ENCODE data around the gene RAB3IL1.

DNA sequence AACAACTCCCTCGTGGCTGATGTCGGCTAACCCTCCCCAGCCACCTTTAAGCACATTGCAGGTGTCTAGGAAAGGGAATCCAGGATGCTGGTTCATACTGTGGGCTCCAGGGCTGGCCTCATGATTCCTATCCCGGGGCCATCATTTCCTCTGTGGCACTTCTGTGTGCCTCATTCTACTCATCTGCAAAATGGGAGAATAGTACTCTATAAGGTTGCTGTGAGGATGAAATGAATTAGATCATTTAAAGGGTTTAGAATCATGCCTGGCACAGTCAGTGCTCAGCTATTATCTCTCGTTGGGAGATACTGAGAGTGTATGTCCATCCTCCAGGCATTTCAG is 21.7 kb downstream of the RAB3IL1 start:
- TF ChIP-seq, protein P1, sequence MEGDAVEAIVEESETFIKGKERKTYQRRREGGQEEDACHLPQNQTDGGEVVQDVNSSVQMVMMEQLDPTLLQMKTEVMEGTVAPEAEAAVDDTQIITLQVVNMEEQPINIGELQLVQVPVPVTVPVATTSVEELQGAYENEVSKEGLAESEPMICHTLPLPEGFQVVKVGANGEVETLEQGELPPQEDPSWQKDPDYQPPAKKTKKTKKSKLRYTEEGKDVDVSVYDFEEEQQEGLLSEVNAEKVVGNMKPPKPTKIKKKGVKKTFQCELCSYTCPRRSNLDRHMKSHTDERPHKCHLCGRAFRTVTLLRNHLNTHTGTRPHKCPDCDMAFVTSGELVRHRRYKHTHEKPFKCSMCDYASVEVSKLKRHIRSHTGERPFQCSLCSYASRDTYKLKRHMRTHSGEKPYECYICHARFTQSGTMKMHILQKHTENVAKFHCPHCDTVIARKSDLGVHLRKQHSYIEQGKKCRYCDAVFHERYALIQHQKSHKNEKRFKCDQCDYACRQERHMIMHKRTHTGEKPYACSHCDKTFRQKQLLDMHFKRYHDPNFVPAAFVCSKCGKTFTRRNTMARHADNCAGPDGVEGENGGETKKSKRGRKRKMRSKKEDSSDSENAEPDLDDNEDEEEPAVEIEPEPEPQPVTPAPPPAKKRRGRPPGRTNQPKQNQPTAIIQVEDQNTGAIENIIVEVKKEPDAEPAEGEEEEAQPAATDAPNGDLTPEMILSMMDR (IDR thresholded peaks at IDR 0.05): no peak
- no peak for TF ChIP-seq POLR2A (IDR thresholded peaks at IDR 0.05)
